HepG2 (cell line): ENCODE results near the gene NAPEPLD.

Experiments
- CHD4 ChIP-seq: fragments of 200-600 bp; sonication (generic); IDR thresholded peaks from 2 replicates; pipeline ENCODE4 v1.7.0; 2017; ENCODE audit warnings: mild to moderate bottlenecking, low read length, borderline replicate concordance
- FOSL1 ChIP-seq: sonication (generic); formaldehyde crosslinking; IDR thresholded peaks from 2 replicates; pipeline ENCODE4 v1.9.0; 2021; ENCODE audit warnings: missing genetic modification reagents, borderline replicate concordance
- KDM3A ChIP-seq: IDR thresholded peaks from 2 replicates; pipeline ENCODE4 v1.6.1; 2018; ENCODE audit warnings: low read depth, missing compliant biosample characterization
- NCOA1 ChIP-seq: sonication (generic); formaldehyde crosslinking; IDR thresholded peaks from 2 replicates; pipeline ENCODE4 v1.9.0; 2021; ENCODE audit warnings: missing genetic modification reagents
- SETDB1 ChIP-seq: sonication (generic); formaldehyde crosslinking; IDR thresholded peaks from 2 replicates; pipeline ENCODE4 v1.5.1; 2020; ENCODE audit warnings: missing genetic modification reagents, mild to moderate bottlenecking, borderline replicate concordance
- ZNF496 ChIP-seq: sonication (generic); formaldehyde crosslinking; IDR thresholded peaks from 2 replicates; pipeline ENCODE4 v1.8.1; 2023; ENCODE audit warnings: mild to moderate bottlenecking, moderate library complexity, missing genetic modification reagents; ENCODE audit not compliant: insufficient replicate concordance
- TF ChIP-seq, protein P1 (sequence below): sonication (generic); formaldehyde crosslinking; IDR thresholded peaks from 2 replicates; pipeline ENCODE4 v1.5.0; 2020; ENCODE audit warnings: mild to moderate bottlenecking, missing genetic modification reagents, moderate library complexity

DNA sequence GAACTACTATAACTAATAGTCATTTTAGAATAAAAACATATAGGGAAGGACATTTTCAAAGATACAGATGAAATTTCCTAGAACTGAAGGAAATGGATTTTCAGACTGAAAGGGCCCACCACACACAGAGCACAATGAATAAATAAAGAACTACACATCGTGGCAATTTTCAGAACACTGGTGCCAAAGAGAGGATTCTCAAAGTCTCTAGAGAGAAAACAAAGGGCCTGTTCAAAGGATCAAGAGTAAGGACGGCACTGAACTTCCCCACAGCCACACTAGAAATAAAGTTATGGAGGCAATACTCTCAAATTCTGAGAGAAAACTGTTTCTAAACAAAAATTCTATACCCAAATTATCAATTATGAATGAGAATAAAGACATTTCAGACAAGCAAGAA lies 21.9 kb downstream of the NAPEPLD start:
- TF ChIP-seq NCOA1 (CRISPR knock-in tag) (no peak), ZNF496 (CRISPR knock-in tag) (no peak), KDM3A (CRISPR knock-in tag) (no peak), SETDB1 (CRISPR knock-in tag) (no peak), CHD4 (no peak), FOSL1 (CRISPR knock-in tag) (no peak)
- TF ChIP-seq, protein P1, sequence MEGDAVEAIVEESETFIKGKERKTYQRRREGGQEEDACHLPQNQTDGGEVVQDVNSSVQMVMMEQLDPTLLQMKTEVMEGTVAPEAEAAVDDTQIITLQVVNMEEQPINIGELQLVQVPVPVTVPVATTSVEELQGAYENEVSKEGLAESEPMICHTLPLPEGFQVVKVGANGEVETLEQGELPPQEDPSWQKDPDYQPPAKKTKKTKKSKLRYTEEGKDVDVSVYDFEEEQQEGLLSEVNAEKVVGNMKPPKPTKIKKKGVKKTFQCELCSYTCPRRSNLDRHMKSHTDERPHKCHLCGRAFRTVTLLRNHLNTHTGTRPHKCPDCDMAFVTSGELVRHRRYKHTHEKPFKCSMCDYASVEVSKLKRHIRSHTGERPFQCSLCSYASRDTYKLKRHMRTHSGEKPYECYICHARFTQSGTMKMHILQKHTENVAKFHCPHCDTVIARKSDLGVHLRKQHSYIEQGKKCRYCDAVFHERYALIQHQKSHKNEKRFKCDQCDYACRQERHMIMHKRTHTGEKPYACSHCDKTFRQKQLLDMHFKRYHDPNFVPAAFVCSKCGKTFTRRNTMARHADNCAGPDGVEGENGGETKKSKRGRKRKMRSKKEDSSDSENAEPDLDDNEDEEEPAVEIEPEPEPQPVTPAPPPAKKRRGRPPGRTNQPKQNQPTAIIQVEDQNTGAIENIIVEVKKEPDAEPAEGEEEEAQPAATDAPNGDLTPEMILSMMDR (CRISPR knock-in tag): no peak
